HG02884 (cell line): ENCODE data around the gene AAMP.

Experiments used
- ATAC-seq: cut with Tn5 transposase; IDR thresholded peaks from one replicate; pipeline ENCODE4 v1.9.1; 2021; ENCODE audit warnings: mild to moderate bottlenecking, moderate library complexity; ENCODE audit not compliant: unreplicated experiment

Gene AAMP

DNA sequence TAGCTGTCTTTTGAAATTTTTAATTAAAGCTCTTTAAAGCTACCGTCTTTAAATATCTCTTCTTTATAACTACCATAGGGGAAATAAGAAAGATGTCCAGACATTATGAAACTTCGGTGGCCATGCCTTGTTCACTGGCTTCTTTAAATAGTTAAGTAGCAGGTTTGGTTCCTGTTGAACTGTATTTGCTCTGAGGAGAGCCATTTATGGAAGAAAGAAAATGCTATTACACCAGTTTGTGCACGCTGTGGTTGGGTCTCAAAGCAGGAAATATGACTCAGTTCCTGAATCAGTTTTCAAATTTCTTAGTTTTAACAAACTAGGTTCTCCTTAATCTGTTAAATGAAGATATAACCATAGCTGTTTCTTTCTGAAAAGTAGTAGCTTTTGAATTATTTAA is 40.7 kb downstream of the AAMP start:
- ATAC-seq: peak; percentile 88

DNA sequence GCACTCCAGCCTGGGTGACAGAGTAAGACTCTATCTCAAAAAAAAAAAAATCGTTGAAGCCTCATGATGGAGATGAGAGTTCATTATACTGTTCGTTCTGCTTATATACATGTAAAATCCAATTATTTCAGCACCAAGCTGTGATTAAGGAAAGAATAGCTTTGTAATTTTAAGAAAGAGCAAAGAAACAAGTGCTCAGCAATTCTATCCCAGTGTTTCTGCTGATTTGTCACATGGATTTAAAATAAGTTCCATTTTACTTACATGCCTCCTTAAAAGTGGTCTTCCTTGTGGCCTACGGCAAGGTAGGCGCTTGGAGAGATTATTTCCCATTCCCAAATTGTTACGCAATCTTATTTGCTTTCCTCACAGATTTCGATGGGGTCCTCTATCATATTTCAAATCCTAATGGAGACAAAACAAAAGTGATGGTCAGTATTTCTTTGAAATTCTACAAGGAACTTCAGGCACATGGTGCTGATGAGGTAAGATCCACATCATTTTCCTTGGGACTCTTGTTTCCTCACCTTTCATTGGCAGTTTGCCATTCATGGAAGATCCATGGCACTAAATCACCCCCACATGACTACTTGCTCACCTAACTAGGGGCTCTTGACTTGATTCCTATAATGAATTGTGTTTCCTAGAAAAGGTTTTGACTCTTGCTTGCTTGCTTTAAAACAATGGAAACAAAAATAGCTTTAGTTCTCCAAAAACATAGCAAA is 41.4 kb downstream of the AAMP start:
- ATAC-seq: no peak

DNA sequence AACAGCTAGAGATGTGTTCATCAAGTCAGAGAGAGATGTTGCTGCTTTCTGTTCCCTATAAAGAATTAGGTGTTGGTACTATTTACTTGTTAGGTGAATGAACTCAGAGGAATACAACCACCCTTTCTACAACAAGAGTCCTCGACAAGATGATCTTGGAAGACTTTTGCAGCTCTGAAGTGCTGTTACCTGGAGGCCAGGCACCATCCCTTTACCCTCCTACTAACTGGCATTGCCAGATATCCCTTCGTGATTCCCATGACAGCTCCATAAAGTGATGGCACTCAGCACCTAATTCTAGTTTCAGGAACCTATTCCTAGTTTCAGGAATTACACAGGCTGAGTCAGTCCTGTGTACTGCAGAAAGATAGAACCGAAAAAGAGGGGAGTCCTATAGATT is 43.0 kb downstream of the AAMP start:
- ATAC-seq: no peak

DNA sequence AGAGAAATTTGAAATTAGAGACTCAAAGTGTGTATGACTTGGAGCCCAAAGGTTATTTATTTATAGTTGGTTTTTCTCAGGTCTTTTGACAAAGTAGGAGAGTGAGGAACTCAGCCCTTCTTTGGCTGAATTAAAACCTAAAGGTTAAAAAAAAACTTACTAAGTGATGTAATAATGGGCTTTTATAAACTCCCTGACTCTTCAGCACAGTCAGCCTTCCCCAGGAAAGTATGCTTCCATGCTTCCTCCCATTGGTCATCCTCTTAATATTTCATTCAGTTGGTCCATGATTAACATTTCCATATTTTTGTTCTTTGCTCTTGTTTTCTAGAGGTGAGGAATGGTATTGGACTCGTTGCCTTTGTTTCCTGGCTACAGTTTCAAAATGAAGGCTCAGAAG is 45.8 kb downstream of the AAMP start:
- no peak for ATAC-seq

DNA sequence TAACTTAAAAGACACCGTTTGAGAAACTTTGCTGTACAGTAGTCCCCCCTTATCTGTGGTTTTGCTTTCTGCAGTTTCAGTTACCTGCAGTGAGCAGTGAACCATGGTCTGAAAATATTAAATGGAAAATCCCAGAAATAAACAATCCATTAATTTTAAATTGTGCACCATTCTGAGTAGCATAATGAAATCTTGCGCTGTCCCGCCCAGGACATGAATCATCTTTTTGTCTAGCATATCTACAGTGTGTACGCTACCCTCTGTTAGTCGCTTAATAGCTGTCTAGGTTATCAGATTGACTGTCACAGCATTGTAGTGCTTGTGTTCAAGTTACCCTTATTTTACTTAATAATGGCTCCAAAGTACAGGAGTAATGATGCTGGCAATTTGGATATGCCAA is 46.9 kb downstream of the AAMP start:
- ATAC-seq: no peak

DNA sequence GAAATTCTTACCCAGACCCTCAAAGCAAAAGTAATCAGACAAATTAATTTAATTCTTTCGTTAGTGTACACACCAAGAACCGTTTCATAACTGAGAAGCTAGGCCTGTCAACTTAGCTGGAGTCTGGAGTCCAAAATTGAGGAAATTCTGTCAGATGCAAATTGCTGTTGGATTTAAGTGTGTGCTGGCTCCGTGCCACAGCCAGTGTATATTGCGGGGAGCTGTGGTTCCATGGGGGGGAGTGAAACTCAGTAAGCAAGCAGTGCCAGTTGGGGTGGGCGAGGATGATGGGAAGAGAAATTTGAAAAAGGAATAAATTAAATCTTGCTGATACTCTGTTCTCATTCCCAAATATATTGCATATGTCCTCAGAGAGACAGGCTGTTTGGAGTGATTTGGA is 48.9 kb downstream of the AAMP start:
- no peak for ATAC-seq

DNA sequence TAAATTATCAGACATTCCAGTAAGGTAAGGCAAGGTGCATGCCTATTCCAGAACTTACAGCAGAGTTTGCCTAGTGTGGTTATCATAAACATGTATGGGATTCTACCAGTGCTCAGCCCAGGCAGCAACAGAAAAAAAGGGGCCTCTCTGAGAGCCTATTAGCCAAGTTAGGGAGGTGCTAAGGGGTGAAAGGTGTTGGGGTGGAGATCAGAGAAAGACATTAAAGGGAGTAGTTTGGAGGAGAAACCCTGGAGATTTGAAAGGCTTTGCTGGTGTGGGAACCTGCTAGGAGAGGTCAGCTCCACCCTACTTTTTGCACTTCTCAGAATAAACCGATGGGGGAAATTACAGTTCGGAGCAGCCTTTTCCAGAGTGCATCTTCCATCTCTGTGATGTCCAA is 50.0 kb downstream of the AAMP start:
- ATAC-seq: no peak

DNA sequence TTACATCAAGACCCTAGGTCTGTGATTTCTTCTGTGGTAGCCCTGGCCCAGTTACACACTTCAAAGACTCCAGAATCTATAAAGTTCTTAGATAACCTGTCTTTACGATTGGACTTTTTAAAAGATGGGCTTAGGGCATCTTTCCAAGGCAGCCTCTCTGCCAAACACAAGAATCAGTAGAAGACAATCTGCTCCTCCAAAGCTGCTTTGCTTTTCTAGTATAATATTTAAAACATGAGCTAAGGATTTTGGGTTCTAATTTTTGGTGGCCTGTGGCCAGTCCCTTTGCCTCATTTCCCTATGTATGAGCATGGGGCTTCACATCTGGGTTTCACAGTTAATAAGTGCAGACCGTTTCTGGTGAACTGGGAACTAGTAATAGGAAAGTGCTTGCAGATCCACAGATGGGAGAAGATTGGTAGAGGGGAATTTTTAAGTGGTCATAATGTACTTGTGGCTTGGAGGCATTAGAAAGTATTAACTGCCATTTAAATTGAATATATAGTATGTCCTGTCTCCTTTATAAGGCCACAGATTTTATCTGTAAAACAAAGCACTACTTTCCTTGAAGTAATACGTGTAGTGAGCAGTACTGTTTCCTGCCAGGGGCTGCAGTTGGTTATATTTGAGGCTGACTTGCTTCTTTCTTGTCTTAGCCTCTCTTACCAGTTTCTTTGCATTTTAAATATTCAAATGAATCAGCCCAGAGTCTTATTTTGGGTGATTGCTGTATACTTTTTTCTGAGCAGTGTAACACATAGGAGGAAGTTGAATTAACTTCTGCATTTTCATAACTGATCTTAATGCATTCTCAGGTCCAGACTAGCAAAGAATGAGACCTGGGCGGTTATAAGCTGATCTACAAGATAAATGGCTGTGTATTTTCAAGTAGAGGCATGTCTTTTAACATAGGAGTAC is 51.4 kb downstream of the AAMP start:
- ATAC-seq: peak; percentile 37

DNA sequence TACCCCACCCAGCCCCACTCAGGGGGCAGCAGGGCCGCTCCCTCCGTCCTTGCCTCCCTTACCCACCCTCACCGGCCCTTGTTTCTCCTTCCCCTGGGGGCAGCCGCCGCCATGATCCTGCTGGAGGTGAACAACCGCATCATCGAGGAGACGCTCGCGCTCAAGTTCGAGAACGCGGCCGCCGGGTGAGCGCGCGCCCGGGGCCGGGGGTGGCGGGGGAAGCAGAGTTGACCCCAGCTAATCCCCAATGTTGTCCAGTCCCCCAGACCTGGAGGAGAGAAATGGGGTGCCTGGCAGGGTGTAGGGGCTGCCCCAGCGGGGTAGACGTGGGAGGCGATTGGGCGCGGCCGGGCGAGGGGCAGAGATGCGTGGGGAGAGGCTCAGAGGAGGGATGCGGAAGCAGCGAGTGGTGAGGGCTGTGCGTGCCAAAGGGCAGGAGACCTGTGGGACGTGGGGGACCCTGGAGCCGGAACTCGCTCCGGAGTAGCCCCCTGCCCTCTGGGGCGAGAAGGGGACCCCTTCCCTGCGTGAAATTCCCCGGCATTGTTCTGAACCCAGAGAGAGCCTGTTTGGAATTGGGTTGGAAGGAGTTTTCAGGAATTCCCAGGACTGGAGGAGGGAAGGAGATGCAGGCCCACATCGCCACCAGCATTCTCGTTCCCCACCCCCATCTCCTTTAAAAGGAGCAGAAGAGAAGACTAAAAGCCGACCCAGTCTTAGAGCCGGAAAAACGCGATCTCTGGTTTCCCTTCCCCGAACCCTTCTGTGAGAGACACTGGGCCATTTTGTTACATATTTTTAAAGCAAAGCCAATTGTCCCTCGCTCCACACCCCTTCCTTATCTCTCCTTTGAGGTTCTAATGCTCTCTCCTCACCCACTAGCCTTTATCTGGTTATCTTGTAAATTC is 52.3 kb downstream of the AAMP start:
- ATAC-seq: peak; percentile 31

DNA sequence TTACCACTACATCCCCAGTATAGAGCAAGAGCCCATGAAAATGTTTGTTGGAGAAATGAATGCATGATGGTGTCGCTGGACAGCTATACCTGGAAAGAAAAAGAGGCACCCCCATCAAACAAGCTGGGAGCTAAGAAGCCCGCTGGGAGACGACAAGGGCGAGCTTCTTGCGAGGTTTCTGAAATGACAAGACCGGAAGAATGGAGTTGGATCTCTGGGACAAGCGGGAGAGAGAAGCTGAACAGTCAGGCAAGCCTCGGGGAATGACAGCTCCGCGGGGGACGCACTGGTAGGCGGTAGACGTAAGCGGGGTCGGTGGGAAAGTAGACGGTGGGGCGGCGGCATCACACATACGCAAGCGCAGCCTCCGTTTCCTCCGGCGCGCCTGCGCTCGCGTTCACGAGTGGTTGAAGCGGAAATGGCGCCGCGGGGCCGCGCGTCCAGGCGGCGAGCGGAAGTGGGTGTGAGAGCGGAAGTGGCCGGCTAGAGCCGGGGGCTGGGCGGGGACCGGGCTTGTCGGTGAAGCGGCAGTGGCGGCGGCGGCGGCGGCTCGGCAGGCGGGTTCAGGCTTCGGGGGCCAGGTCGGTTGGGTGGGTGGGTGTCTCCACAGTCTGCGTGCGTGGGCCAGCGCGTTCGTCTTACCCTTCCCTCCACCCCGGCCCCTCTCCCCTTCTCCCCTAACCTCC is 53.1 kb downstream of the AAMP start, which contains the start of gene ARPC2:
Gene ARPC2, plus strand, starts transcription at position 516 of the 686 bp plus-strand sequence. CDS start 282 bp downstream, outside the sequence.
- peak; percentile 51 for ATAC-seq

DNA sequence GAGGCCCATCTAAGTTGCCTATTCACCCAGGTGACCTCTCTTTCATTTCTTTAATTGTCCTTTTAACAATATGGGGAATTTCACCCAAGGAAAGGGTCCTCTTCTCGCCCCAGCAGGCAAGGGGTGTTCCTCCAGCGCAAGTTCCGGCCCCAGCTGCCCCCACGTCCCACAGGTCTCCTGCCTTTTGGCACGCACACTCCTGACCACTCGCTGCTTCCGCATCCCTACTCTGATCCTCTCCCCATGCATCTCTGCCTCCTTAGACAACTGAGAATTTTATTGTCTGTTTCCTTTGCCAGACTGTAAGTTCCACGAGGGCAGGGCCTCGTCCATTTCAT is 53.6 kb downstream of the AAMP start:
- ATAC-seq: no peak
